Stimulated activated CD4-positive, alpha-beta T cell treated with anti-CD3 and anti-CD28 coated beads, Interleukin-12 subunit alpha, Interleukin-12 subunit beta, amount 100 ng/mL, for 24 hours (primary cell): Measurements from ENCODE around the gene BBLN.
"Not testable (repeated sequence)": the region's sequence is repeated elsewhere in the genome, so short reads cannot be mapped to it uniquely, and the experiment has no call there.

Experiments
- DNase-seq, 2 experiments: peaks; one replicate each; pipeline ENCODE4 v3.0.0-alpha.2; 2020; ENCODE audit warnings: low read depth in 2 of 2

The BBLN gene

DNA sequence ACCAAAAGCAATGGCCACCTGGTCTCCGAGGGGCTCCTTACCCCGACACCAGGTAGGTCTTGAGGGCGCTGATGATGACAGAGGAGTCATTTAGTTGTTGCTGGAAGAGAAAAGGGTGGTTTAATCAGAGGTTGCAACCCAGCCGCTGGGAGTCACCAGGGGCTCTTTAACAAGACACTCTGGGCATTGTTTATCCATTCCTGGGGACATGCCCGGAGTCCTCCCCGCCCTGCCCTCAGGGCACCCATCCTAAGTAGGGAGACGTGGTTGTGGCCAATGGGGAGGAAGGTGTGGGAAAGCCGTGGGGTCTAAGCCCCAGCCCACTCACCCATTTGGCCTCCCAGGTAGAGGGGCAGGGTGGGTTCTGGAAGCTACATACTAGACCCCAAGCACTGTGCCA is 35.6 kb upstream of the BBLN start:
- DNase-seq = no peak

DNA sequence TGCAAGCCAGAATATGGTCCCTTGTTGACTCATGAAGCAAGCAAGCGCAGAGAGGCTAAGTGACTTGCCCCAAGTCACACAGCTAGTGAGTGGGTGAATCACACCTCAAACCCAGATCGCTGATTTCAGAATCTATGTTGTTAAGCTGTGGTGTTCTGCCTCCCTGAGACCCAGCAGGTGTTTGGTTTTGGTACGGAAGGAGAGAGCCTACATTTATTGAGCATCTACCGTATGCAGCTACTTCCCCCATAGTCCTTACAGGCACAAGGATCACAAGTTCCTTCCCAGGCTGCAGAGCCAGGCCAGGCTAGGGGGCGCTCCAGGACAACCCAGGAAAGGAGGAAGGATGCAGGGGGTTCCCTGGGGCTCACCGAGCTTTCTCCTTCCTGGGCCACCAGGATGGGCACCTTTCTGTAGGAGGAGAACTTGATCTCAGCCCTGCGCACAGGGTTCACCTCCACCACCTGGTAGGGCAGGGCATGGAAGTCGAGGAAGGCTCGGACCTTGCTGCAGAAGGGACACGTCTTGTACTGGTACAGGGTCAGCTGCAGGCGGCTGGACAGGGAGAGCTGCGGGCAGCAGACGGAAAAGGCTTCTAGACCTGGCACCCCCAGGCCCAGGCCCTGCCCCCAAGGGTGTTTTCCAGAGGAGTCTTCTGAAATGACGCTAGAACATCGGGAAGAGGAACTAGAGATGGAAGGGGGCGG is 35.0 kb upstream of the BBLN start:
- peak in 1 of 2 experiments; percentile 43 for DNase-seq

GRCh38 chr9:128125580-128126354 is 34.3 kb upstream of the BBLN start:
- DNase-seq = no peak

DNA sequence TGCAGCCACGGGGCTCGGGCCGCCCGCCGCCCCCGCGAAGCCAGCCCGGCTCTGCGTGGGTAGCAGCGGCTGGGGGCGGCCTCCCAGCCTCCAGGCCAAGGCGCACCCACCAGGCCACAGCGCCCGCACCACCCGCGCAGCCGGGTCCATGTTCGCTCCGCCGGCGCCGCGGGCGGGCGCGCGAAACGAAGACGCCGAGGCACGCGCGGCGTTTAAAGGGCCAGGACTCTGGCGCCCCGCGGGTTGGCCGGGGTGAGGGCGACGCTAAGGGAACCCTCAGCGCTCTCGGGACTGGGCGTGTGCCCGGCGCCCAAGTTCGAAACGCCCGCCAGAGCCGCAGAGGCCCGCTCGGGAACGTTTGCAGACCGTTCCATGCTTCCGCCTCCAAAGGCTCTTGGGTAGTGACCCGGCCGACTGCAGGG is 32.5 kb upstream of the BBLN start, which contains the start of gene PTGES2:
Gene PTGES2, minus strand, starts transcription at position 162 of the 422 bp plus-strand sequence. Its CDS starts 12 bp downstream, at position 150.
- DNase-seq = peak; percentile 56 to 69

DNA sequence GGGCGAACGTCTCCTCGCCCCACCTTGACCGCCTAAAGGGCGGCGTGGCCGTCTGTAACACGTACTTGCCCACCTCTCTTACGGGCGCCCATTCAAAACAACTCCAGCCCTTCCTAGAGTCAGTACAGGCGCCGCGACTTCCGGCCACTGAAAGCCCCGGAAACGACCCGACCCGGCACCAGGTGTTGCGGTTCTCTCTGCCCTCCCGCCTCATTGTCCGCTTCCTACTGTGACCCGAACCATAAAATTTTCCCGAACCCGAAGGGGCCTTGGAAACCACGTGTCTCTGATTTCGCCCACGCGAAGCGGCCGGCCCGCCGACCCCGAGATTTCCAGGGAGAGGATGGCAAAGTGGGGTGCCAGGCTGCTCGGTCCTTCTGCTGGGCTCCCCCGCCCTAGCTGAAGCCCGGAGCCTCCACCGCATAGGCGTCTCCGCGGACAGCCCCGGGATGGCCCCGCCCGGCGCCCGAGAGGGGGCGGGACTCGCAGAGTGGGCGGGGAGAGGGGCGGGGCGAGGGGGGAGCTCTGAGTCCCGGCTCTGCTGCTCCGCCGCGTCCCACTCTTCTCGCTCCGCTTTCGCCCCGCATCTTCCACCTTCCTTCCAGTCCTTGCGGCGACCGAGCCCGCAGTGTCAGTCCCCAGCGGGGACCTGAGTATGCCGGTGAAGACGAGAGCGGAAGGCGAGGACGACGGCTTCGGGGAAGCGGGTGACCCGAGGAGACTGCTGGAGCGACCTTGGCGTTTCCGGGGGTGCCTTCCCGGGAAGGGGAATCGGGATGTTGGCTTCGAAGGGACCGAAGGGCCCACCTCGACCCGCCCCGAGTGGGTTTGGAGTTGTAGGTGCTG is 31.9 kb upstream of the BBLN start:
- peak; percentile 67 to 73 for DNase-seq

DNA sequence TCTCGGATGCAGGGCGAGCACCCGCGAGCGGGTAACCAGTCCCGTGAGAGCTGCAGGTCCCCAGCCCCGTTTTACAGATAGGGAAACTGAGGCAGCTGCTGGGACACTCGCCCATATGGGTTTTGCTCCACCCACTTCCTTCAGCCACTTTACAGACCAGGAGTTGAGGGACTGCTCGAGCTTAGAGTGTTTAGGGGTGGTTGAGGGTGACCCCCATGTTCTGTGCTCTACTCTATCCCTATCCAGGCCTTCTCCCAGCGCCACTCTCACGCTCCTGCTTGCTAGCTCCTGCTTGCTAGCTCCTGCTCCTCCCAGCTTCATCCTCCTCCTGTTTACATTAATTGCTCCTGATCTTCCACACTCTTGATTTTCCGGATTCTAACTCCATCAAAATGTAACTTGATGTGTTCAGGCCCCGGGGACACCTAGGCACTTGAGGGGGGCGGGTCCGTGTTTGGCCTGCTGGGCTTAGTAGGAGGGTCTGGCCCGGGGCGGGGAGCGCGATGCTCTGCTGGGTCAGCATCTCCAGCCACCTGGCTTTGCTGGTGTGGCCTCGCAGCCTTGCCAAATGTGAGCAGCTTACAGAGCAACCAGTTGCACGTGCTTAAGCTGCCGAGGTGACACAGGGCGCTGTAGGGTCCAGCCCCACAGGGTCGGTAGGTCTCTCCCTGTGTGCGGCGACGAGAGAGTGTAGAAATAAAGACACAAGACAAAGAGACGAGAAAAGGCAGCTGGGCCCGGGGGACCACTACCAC is 31.1 kb upstream of the BBLN start:
- no peak for DNase-seq

GRCh38 chr9:128129976-128130590 is 30.0 kb upstream of the BBLN start:
- peak in 1 of 2 experiments; percentile 55 for DNase-seq

GRCh38 chr9:128130651-128131050 is 29.4 kb upstream of the BBLN start:
- not testable (repeated sequence) for DNase-seq

DNA sequence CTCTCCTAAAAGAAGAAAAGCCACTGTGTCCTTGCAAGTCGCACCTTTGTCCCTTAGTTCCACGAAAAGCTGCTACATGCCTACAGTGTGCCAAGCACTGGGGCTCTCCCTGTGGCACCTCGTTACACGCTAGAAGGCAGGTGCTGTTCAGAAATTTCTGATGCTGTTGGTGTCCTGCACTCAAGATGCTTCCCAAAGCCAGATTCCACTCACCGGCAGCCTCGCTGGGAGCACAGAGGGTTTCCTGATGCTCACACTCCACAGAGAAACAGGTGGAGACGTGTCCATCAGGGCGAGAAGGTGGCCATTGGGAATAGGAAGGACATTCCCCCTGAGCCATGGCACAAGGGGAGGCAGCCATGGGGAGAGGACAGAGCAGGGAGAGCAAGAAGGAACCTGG is 28.7 kb upstream of the BBLN start:
- not testable (repeated sequence) for DNase-seq

GRCh38 chr9:128132139-128132538 is 27.9 kb upstream of the BBLN start:
- not testable (repeated sequence) for DNase-seq

DNA sequence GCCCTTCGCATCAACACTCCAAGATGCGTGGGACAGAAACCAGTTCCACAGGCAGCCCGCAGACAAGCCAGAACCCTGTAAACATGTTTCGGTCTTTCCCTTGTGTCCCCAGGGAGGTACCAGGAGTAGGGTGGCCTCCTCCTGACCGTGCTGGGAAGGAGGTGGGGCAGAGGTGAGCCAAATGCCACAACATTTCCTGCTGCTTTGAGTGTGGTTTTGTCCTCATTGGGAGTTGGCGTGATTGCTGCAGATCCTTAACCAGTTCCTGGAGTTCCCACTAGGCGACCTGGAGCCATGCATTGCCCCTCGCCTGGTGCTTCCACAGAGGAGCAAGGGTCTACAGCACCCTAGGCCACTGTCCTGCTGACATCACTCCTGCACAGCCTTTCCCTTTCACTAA is 24.5 kb upstream of the BBLN start:
- DNase-seq = not testable (repeated sequence)

DNA sequence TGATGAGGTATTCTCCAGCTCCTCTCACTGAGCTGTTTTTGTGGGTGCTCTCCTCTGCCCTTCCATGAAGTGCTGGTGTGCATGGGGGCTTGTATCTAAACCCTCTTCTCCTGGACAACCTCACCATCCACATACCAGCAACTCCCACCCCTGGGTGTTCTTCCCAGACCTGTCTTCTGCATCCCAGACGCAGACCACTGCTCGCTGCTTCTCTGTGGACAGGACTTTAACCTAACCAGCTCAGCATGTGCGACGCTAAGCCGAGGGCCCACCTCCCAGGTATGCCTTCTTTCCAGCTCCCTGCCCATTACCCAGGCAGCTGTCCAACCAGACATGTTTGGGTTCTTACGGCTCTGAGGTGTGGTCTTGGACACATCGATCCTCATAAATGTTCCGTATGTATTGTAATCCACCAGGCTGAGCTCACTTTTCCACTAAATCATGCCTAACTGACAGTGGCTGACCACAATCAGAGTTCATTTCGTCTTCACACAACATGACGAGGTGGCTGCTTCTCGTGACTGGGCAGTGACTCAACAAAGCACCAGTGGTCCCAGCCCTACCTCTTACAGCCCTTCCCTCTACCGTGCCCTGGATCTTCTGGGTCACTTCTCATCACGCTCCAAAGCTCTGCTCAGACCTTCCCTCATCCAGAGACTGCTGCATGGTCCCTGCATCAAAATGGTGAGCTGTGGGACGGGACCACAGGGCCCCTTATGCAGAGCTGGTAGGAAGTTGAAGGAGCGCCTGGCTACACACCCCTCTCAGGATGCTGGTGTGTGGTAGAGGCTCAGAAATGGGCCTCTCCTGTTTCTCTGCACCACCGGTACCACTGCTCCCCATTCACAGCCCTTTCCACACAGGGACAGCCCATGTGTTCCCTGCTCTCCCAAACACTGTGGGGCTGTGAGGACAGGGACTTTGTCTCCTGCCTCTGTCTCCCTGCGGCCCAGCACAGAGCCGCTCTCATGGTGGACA is 23.0 kb upstream of the BBLN start:
- DNase-seq = no peak

DNA sequence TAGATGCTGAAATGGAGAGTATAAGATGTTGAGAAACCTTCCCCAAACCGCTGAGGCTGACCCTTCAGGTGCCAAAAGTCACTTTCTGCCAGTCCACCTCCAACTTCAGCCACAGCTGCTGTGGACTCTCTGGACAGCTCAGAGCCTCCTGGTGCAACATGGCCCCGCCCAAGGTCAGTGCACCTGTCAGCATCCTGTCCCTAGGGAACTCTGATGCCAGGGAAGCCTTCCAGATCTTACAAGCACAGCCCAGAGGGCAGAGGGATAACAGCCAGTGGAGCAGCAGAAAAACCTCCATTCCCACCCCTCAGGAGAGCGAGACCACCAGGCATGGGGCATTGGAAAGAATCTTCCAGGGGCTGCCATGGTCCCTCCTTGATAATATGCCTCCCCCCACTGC is 22.1 kb upstream of the BBLN start:
- no peak for DNase-seq

DNA sequence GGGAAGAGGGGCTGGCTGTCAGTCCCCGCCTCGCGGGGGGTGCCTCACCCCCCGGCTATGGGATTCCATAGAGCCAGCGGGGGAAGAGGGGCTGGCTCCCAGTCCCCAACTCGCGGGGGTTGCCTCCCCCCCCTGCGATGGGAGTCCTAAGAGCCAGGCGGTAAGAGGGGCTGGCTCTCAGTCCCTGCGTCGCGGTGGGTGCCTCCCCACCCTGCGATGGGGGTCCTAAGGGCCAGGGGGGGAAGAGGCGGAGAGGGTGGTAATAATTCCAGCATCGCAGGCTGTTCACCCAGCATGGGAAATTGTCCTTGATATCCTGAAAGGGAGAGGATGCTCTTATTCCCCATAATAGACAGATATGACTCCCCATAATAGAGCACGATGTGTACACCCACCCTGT is 20.4 kb upstream of the BBLN start:
- no peak for DNase-seq

GRCh38 chr9:128141604-128142003 is 18.5 kb upstream of the BBLN start:
- DNase-seq = no peak

- DNase-seq = no peak
Measured at GRCh38 chr9:128142061-128142460, 18.0 kb upstream of the BBLN start.

DNA sequence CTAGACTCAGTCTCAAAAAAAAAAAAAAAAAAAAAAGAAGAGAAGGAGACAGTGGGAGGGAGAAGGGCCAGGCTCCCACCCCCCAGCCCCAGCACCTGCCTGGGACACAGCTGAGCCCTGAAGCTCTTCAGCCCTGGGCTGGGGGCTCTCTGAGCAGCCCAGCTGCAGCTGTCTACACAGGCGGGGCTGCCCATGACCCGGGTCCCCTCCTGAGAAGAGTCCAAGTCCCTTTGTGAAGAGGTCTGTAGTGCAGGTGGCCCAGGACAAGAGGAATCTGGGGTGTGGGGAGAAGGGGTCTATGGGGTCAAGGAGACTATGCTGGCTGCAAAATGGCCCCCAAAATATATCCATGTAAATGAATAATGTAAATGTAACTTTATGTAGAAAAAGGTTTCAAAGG is 17.5 kb upstream of the BBLN start:
- DNase-seq = no peak

DNA sequence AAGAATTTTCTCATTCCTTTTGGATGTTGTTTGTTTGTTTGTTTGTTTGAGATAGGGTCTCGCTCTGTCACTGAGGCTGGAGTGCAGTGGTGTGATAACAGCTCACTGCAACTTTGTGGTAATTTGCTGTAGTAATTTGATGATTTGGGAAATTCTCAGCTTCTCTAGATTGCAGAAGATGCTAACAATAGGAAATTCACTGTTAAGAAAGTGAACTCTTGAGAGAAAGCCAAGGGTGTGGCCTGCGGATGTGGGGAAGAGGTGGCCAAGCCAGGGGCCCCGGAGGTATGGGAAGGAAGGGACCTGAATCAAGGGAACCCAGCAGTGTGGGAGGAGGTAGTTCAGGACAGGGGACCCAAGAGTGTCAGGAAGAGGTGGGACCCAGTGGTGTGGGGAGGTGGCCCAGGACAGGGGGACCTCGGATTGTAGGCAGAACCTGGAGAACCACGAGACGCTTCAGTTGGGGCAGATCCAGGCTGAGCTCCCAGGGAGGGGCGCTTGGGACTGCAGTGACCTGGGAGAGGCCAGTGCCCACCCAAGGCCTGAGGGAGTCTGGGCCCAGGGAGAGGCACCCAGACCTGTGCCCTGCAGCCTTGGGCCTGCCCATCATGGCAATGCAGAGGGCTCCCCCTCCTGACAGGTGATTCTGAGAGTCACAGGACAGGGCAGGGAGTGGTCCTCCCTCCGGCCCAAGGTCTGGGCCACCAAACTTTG is 16.4 kb upstream of the BBLN start:
- DNase-seq = no peak
